ENCODE results near the gene DCAF15.

The DCAF15 gene

GRCh38 chr19:13993590-13994300 lies 41.4 kb downstream of the DCAF15 start:
- FAIRE-seq = no peak
- no peak for DNase-seq (ENCODE audit: low spot score)

- DNase-seq (ENCODE audit: low spot score) (no peak), FAIRE-seq (no peak)
Observed at GRCh38 chr19:13995017-13995728, 42.9 kb downstream of the DCAF15 start.

- no peak for DNase-seq (ENCODE audit: low spot score)
Observed at GRCh38 chr19:13995878-13996765, 43.8 kb downstream of the DCAF15 start.

GRCh38 chr19:13996928-13997630 lies 44.8 kb downstream of the DCAF15 start:
- no peak for DNase-seq (ENCODE audit: low spot score)
- FAIRE-seq = no peak

More at GRCh38 chr19:13995878-13996765, 43.8 kb downstream of the DCAF15 start:
- FAIRE-seq = no peak

- no peak for FAIRE-seq
- no peak for DNase-seq (ENCODE audit: low spot score)
Observed at GRCh38 chr19:13997631-13997962, 45.3 kb downstream of the DCAF15 start.

GRCh38 chr19:13998426-13998825 lies 46.1 kb downstream of the DCAF15 start:
- DNase-seq (ENCODE audit: low spot score) = no peak
- no peak for FAIRE-seq

GRCh38 chr19:13999085-13999484 lies 46.8 kb downstream of the DCAF15 start:
- DNase-seq (ENCODE audit: low spot score) (no peak), FAIRE-seq (no peak)

- DNase-seq (ENCODE audit: low spot score) (no peak), FAIRE-seq (no peak)
Observed at GRCh38 chr19:14000691-14001375, 48.5 kb downstream of the DCAF15 start.

GRCh38 chr19:14002571-14003250 lies 50.4 kb downstream of the DCAF15 start:
- no peak for DNase-seq (ENCODE audit: low spot score)
- FAIRE-seq = no peak

GRCh38 chr19:14003251-14004055 lies 51.1 kb downstream of the DCAF15 start:
- no peak for FAIRE-seq
- no peak for DNase-seq (ENCODE audit: low spot score)

- FAIRE-seq (no peak), DNase-seq (ENCODE audit: low spot score) (no peak)
Observed at GRCh38 chr19:14004619-14005348, 52.5 kb downstream of the DCAF15 start.

GRCh38 chr19:14005349-14006084 lies 53.2 kb downstream of the DCAF15 start:
- peak; percentile 76 for DNase-seq (ENCODE audit: low spot score)
- no peak for FAIRE-seq

GRCh38 chr19:14006085-14006765 lies 53.9 kb downstream of the DCAF15 start, which contains the start of gene RFX1:
Gene RFX1, minus strand, starts transcription at chr19:14006320. Its CDS starts 12,477 bp downstream, at chr19:13993843.
- DNase-seq (ENCODE audit: low spot score) (peak; percentile 88), FAIRE-seq (no peak)

- DNase-seq (ENCODE audit: low spot score) (peak; percentile 70), FAIRE-seq (no peak)
Observed at GRCh38 chr19:14006766-14007562, 54.7 kb downstream of the DCAF15 start.

Data from urothelium cell line (cell line).